GM19438 (cell line): Measurements from ENCODE around the gene SUMF2.
A peak's percentile ranks its signal among the peaks of the same experiment; 100 is the strongest.
"Not testable (repeated sequence)": the region's sequence is repeated elsewhere in the genome, so short reads cannot be mapped to it uniquely, and the experiment has no call there.

Source experiments
- ATAC-seq: cut with Tn5 transposase; IDR thresholded peaks from one replicate; pipeline ENCODE4 v1.9.1; 2021; ENCODE audit warnings: low read depth; ENCODE audit not compliant: unreplicated experiment

SUMF2 gene

GRCh38 chr7:56104138-56104537 is 40.1 kb downstream of the SUMF2 start:
- ATAC-seq: not testable (repeated sequence)

GRCh38 chr7:56105508-56105907 is 41.4 kb downstream of the SUMF2 start:
- ATAC-seq: peak; percentile 26

- peak; percentile 100 for ATAC-seq
These were observed 42.3 kb downstream of the SUMF2 start, which contains the start of gene CHCHD2 for GRCh38 chr7:56106108-56107073. Gene CHCHD2, minus strand, starts transcription at chr7:56106476. Its CDS starts 63 bp downstream, at chr7:56106413.

GRCh38 chr7:56107954-56108258 is 43.8 kb downstream of the SUMF2 start:
- ATAC-seq: no peak

GRCh38 chr7:56110611-56111010 is 46.5 kb downstream of the SUMF2 start:
- ATAC-seq: no peak

- ATAC-seq: not testable (repeated sequence)
These were observed 48.2 kb downstream of the SUMF2 start for GRCh38 chr7:56112244-56112643.

- ATAC-seq: no peak
These were observed 51.9 kb downstream of the SUMF2 start, which contains the start of gene NUPR2 for GRCh38 chr7:56115852-56116538. Gene NUPR2, minus strand, starts transcription at chr7:56116417. Its CDS starts 103 bp downstream, at chr7:56116314.

- no peak for ATAC-seq
These were observed 57.4 kb downstream of the SUMF2 start for GRCh38 chr7:56121440-56121839.

- ATAC-seq: no peak
These were observed 60.9 kb downstream of the SUMF2 start for GRCh38 chr7:56124981-56125380.

- no peak for ATAC-seq
These were observed 61.7 kb downstream of the SUMF2 start for GRCh38 chr7:56125831-56126230.

GRCh38 chr7:56127241-56127975 is 63.3 kb downstream of the SUMF2 start:
- ATAC-seq: no peak
